Testis (tissue), 2 donors: Measurements from ENCODE around the gene PRKG1.

ENCODE experiments used
- CTCF ChIP-seq, 3 experiments: fragments of 450-650 bp in 2 of 3; fragments of 200-600 bp in 1 of 3; sonication (generic) in 1 of 3; IDR thresholded peaks; one replicate each; pipeline ENCODE4 v1.5.1; 2016 to 2019; ENCODE audit warnings: antibody characterized with exemption in 3 of 3, mild to moderate bottlenecking in 2 of 3, moderate library complexity in 1 of 3
- POLR2A ChIP-seq: fragments of 450-650 bp; IDR thresholded peaks from one replicate; pipeline ENCODE4 v1.6.1; 2017; ENCODE audit warnings: antibody characterized with exemption, mild to moderate bottlenecking, moderate library complexity

- no peak for TF ChIP-seq CTCF (IDR thresholded peaks at IDR 0.05)
- no peak for TF ChIP-seq POLR2A
Observed at GRCh38 chr10:52258799-52259425, 1184.6 kb downstream of the PRKG1 start.
